Measurements from ENCODE around the gene TMEM44. TPM values are rescaled to one million over a fixed set of nuclear protein-coding genes. Genes with fewer than 3 reads are reported as not detected.
A peak's percentile ranks its signal among the peaks of the same experiment; 100 is the strongest.

TMEM44 gene
- total RNA-seq, 1 donor: 18.8 TPM

DNA sequence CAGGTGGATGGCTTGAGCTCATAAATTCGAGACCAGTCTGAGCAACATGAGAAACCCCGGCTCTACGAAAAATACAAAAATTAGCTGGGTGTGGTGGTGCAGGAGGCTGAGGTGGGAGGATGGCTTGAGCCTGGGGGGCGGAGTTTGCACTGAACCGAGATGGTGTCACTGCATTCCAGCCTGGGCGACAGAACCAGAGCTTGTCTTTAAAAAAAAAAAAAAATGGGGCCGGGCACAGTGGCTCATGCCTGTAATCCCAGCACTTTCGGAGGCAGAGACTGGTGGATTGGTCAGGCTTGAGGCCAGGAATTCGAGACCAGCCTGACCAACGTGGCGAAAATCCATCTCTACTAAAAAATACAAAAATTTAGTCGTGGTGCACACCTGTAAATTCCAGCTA lies 64.0 kb downstream of the TMEM44 start:
- Histone ChIP-seq H4K20me1 (ENCODE audit: insufficient read depth, low read length) (no peaks in the 10 kb centered on the region), H3K4me1 (ENCODE audit: insufficient read depth, low read length) (peaks cover 42% of the 10 kb centered on the region), H3K27ac (ENCODE audit: low read depth, low read length) (no peak overlapping the region), H2AFZ (ENCODE audit: low read length) (no peak overlapping the region), H3K27me3 (ENCODE audit: insufficient read depth, low read length) (no peaks in the 10 kb centered on the region), H3K36me3 (ENCODE audit: insufficient read depth, low read length) (no peaks in the 10 kb centered on the region), H3K4me3 (ENCODE audit: insufficient read depth, low read length) (no peak overlapping the region), H3K79me2 (ENCODE audit: insufficient read depth, low read length) (no peaks in the 10 kb centered on the region), H3K4me2 (ENCODE audit: insufficient read depth, low read length) (no peak overlapping the region), H3K9me3 (ENCODE audit: low read depth, low read length) (no peaks in the 10 kb centered on the region)
- TF ChIP-seq, protein P1, sequence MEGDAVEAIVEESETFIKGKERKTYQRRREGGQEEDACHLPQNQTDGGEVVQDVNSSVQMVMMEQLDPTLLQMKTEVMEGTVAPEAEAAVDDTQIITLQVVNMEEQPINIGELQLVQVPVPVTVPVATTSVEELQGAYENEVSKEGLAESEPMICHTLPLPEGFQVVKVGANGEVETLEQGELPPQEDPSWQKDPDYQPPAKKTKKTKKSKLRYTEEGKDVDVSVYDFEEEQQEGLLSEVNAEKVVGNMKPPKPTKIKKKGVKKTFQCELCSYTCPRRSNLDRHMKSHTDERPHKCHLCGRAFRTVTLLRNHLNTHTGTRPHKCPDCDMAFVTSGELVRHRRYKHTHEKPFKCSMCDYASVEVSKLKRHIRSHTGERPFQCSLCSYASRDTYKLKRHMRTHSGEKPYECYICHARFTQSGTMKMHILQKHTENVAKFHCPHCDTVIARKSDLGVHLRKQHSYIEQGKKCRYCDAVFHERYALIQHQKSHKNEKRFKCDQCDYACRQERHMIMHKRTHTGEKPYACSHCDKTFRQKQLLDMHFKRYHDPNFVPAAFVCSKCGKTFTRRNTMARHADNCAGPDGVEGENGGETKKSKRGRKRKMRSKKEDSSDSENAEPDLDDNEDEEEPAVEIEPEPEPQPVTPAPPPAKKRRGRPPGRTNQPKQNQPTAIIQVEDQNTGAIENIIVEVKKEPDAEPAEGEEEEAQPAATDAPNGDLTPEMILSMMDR (IDR thresholded peaks at IDR 0.05; ENCODE audit: extremely low read depth, low read depth, low read length): no peak
- no peak for DNase-seq (ENCODE audit: insufficient read length, low spot score, missing footprints)

DNA sequence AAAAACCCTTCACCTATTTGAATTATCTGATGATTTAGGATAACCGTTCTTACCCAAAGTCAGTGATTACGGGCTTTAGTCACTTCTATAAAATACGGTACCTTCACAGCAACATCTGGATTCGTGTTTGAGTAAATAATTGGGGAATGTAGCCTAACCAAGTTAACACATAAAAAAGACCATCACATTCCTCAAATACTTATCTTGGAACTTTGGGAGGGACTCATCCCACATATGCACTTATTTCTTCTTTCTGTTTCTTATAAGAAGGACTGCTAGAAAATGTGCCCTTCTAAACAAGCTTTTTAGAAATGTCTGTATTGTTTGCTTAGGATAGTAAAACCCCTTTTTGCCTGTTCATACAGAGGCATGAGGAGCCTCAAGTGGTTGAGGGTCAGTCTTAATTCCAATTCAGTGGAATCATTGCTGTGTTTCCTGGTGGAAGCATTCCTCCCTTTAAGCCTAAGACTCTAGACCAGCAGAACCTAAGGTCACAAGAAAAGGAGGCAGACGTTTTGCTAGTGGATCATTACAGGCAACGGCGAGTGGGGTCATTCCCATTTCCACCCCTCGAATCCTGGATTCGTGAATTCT lies 67.5 kb downstream of the TMEM44 start:
- Histone ChIP-seq H3K9me3 (ENCODE audit: low read depth, low read length) (no peaks in the 10 kb centered on the region), H3K79me2 (ENCODE audit: insufficient read depth, low read length) (no peaks in the 10 kb centered on the region), H2AFZ (ENCODE audit: low read length) (no peak overlapping the region), H3K4me1 (ENCODE audit: insufficient read depth, low read length) (peaks cover 28% of the 10 kb centered on the region), H4K20me1 (ENCODE audit: insufficient read depth, low read length) (no peaks in the 10 kb centered on the region), H3K27me3 (ENCODE audit: insufficient read depth, low read length) (no peaks in the 10 kb centered on the region), H3K4me2 (ENCODE audit: insufficient read depth, low read length) (peak overlapping the region; percentile 65), H3K36me3 (ENCODE audit: insufficient read depth, low read length) (no peaks in the 10 kb centered on the region), H3K27ac (ENCODE audit: low read depth, low read length) (peak overlapping the region; percentile 76), H3K4me3 (ENCODE audit: insufficient read depth, low read length) (peak overlapping the region; percentile 43)
- DNase-seq (ENCODE audit: insufficient read length, low spot score, missing footprints): peak; percentile 83
- TF ChIP-seq, protein P1 (IDR thresholded peaks at IDR 0.05; ENCODE audit: extremely low read depth, low read depth, low read length): no peak

DNA sequence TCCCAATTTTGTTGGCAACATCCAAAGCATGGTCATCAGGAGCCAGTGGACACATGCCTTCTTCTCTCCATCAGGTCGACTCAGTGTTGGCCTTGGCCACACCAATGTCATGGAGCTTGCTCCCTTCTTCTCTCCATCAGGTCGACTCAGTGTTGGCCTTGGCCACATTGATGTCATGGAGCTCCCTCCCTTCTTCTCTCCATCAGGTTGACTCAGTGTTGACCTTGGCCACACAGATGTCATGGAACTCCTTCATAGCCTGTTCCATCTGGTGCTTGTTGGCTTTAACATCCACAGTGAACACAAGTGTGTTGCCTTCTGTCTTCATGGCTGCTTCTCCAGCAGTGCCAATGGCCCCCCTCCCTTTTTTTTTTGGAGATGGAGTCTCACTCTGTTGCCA lies 70.2 kb downstream of the TMEM44 start:
- peak; percentile 10 for DNase-seq (ENCODE audit: insufficient read length, low spot score, missing footprints)
- TF ChIP-seq, protein P1 (IDR thresholded peaks at IDR 0.05; ENCODE audit: extremely low read depth, low read depth, low read length): no peak

DNA sequence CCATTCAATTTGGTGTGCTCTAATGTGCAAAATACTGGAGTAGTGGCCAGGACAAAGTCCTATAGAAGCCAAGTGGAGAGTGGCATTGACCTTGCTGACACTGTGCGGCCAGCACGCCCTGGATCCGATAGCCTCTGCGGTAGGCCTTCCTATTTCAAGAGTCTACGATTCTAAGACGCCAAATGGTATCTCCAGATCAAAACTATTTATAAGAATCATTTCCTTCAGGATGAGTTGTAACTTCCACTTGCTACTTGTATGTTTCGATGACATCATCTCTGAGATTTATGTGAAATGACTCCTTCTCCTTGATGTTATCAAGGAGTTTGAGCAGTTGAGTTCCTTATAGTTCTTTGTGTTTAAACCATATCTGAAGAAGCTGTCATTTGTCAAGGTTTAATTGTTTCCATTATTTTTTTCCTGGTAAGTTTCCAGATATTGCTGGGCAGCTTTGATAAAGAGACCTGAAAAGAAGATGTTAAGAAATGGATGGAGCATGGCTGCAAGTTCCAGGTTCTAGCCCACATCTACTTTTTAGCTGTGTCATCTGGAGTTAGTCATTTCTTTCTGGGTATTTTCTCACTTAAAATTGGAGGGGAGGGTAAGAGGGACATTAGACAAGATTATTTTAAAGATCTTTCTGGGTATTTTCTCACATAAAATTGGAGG lies 71.8 kb downstream of the TMEM44 start:
- Histone ChIP-seq H3K4me1 (ENCODE audit: insufficient read depth, low read length) (peaks cover 31% of the 10 kb centered on the region), H3K27me3 (ENCODE audit: insufficient read depth, low read length) (no peaks in the 10 kb centered on the region), H3K36me3 (ENCODE audit: insufficient read depth, low read length) (no peaks in the 10 kb centered on the region), H4K20me1 (ENCODE audit: insufficient read depth, low read length) (no peaks in the 10 kb centered on the region), H3K9me3 (ENCODE audit: low read depth, low read length) (no peaks in the 10 kb centered on the region), H3K27ac (ENCODE audit: low read depth, low read length) (peak overlapping the region; percentile 76), H3K79me2 (ENCODE audit: insufficient read depth, low read length) (no peaks in the 10 kb centered on the region), H3K4me2 (ENCODE audit: insufficient read depth, low read length) (peak overlapping the region; percentile 26), H3K4me3 (ENCODE audit: insufficient read depth, low read length) (no peak overlapping the region), H2AFZ (ENCODE audit: low read length) (no peak overlapping the region)
- TF ChIP-seq, protein P1 (IDR thresholded peaks at IDR 0.05; ENCODE audit: extremely low read depth, low read depth, low read length): no peak
- DNase-seq (ENCODE audit: insufficient read length, low spot score, missing footprints): peak; percentile 71

More for the DNA sequence above, 70.2 kb downstream of the TMEM44 start:
- Histone ChIP-seq H3K79me2 (ENCODE audit: insufficient read depth, low read length) (no peaks in the 10 kb centered on the region), H3K36me3 (ENCODE audit: insufficient read depth, low read length) (no peaks in the 10 kb centered on the region), H4K20me1 (ENCODE audit: insufficient read depth, low read length) (no peaks in the 10 kb centered on the region), H3K4me1 (ENCODE audit: insufficient read depth, low read length) (peaks cover 28% of the 10 kb centered on the region), H3K4me2 (ENCODE audit: insufficient read depth, low read length) (no peak overlapping the region), H2AFZ (ENCODE audit: low read length) (no peak overlapping the region), H3K4me3 (ENCODE audit: insufficient read depth, low read length) (no peak overlapping the region), H3K27me3 (ENCODE audit: insufficient read depth, low read length) (no peaks in the 10 kb centered on the region), H3K27ac (ENCODE audit: low read depth, low read length) (no peak overlapping the region), H3K9me3 (ENCODE audit: low read depth, low read length) (no peaks in the 10 kb centered on the region)
